ENCODE measurements around the gene MFSD2A. TPM values are rescaled to one million over a fixed set of nuclear protein-coding genes. Genes with fewer than 3 reads are reported as not detected.

Gene MFSD2A
- total RNA-seq, 1 experiment from 2014 or later, result 3.9 TPM

- no TSS peak for BruUV-seq (replicated peaks)
- H3K27me3 Mint-ChIP-seq (ENCODE audit: unreplicated experiment), result no peaks in the 10 kb centered on the region
- peaks cover 5% of the 10 kb centered on the region for H3K36me3 Mint-ChIP-seq (ENCODE audit: insufficient read depth, unreplicated experiment)
- DNase-seq, result no peak
- intact Hi-C loops (cut with micrococcal nuclease; ENCODE audit: unreplicated experiment), result no loop called here
- no peak for TF ChIP-seq CTCF (IDR thresholded peaks at IDR 0.05; ENCODE audit: unreplicated experiment)
- no peaks in the 10 kb centered on the region for H3K4me1 Mint-ChIP-seq (ENCODE audit: low read depth, unreplicated experiment)
- H3K4me3 Mint-ChIP-seq (ENCODE audit: low read depth, unreplicated experiment), result no peak overlapping the region
- H3K27ac Mint-ChIP-seq (ENCODE audit: unreplicated experiment), result no peak overlapping the region
- no peaks in the 10 kb centered on the region for H3K9me3 Mint-ChIP-seq (ENCODE audit: low read depth, unreplicated experiment)
- CTCF ChIA-PET, result no interaction called here
Observed at GRCh38 chr1:39995973-39996393, 41.0 kb downstream of the MFSD2A start.

DNA sequence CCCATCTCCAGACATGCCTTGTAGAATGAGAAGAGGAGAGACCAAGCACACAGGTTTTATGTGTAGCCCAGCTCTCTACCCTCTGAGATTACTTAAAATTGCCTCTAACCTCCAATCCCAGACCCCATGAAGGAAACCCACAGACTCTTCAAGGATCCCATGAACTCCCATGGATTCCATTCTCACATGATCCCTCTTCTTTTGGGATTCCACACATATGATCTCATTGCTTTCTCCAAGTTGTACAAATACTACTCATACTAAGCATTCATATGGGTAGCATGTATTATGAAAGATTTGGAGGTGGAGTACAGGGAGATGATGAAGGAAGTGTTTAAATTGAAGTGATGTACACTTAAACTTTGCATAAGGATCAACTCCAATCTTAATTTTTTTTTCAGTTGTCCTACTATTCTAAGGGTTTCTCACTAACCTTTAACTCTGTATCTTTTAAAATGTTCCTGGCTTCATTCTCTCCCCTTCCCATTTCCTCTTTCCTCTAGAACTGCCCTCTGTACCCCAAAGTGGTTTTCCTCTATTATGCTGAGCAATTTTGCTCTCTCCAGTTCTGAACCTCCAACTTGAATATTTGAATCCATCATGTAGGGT lies 41.6 kb downstream of the MFSD2A start:
- Mint-ChIP-seq H3K36me3 (ENCODE audit: insufficient read depth, unreplicated experiment) (peaks cover 5% of the 10 kb centered on the region), H3K27ac (ENCODE audit: unreplicated experiment) (no peak overlapping the region), H3K4me1 (ENCODE audit: low read depth, unreplicated experiment) (no peaks in the 10 kb centered on the region), H3K4me3 (ENCODE audit: low read depth, unreplicated experiment) (no peak overlapping the region), H3K9me3 (ENCODE audit: low read depth, unreplicated experiment) (no peaks in the 10 kb centered on the region), H3K27me3 (ENCODE audit: unreplicated experiment) (no peaks in the 10 kb centered on the region)
- intact Hi-C loops (cut with micrococcal nuclease; ENCODE audit: unreplicated experiment), result no loop called here
- CTCF ChIA-PET, result no interaction called here
- DNase-seq, result no peak
- BruUV-seq (replicated peaks), result no TSS peak
- no peak for TF ChIP-seq CTCF (IDR thresholded peaks at IDR 0.05; ENCODE audit: unreplicated experiment)

DNA sequence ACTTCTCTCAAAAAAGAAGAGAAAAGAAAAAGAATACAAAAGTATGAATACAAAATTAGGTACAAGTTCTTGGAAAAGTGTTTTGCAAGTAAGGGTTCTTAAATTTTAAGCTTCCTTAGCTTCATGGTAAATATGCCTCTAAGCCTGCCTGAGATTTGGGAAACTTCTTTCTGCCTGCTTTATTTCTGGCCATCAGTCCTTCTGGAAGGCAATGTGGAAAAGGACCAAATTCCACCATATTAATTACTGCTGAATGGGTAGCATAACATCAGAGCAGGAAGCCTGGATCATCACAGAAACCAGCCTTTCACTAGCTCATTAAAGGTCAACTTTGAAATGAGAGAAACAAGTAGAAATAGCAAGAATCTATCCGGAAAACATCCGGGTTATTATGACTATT lies 46.5 kb downstream of the MFSD2A start:
- Mint-ChIP-seq H3K9me3 (ENCODE audit: low read depth, unreplicated experiment) (no peaks in the 10 kb centered on the region), H3K4me3 (ENCODE audit: low read depth, unreplicated experiment) (no peak overlapping the region), H3K27me3 (ENCODE audit: unreplicated experiment) (no peaks in the 10 kb centered on the region), H3K27ac (ENCODE audit: unreplicated experiment) (no peak overlapping the region), H3K36me3 (ENCODE audit: insufficient read depth, unreplicated experiment) (no peaks in the 10 kb centered on the region), H3K4me1 (ENCODE audit: low read depth, unreplicated experiment) (no peaks in the 10 kb centered on the region)
- BruUV-seq (replicated peaks), result no TSS peak
- no peak for DNase-seq
- no peak for TF ChIP-seq CTCF (IDR thresholded peaks at IDR 0.05; ENCODE audit: unreplicated experiment)
- intact Hi-C loops (cut with micrococcal nuclease; ENCODE audit: unreplicated experiment), result no loop called here
- CTCF ChIA-PET, result no interaction called here

GRCh38 chr1:40003156-40004093 lies 48.5 kb downstream of the MFSD2A start:
- CTCF ChIA-PET, result interaction anchor here (0.5 kb wide), 1 partner anchor 44 kb away, joined by 3 read pairs; no protein-coding TSS in a partner anchor
- BruUV-seq (replicated peaks), result no TSS peak
- no peaks in the 10 kb centered on the region for H3K36me3 Mint-ChIP-seq (ENCODE audit: insufficient read depth, unreplicated experiment)

More at GRCh38 chr1:40003156-40004093, 48.5 kb downstream of the MFSD2A start:
- DNase-seq, result no peak
- intact Hi-C loops (cut with micrococcal nuclease; ENCODE audit: unreplicated experiment), result no loop called here
- Mint-ChIP-seq H3K4me3 (ENCODE audit: low read depth, unreplicated experiment) (no peak overlapping the region), H3K27me3 (ENCODE audit: unreplicated experiment) (no peaks in the 10 kb centered on the region), H3K9me3 (ENCODE audit: low read depth, unreplicated experiment) (no peaks in the 10 kb centered on the region), H3K4me1 (ENCODE audit: low read depth, unreplicated experiment) (no peaks in the 10 kb centered on the region), H3K27ac (ENCODE audit: unreplicated experiment) (no peak overlapping the region)
- TF ChIP-seq CTCF (IDR thresholded peaks at IDR 0.05; ENCODE audit: unreplicated experiment), result no peak

Measured in Calu3 (cell line).